ENCODE measurements around the gene RBP5. TPM values are rescaled to one million over a fixed set of nuclear protein-coding genes. Genes with fewer than 3 reads are reported as not detected.

Gene RBP5
- total and polyA plus RNA-seq, 10 of the 15 experiments (the other 5 are each of a cell fraction or from before 2014, with no cell fraction given): 0.11 to 1.1 (median 0.31) TPM; not detected in 4

DNA sequence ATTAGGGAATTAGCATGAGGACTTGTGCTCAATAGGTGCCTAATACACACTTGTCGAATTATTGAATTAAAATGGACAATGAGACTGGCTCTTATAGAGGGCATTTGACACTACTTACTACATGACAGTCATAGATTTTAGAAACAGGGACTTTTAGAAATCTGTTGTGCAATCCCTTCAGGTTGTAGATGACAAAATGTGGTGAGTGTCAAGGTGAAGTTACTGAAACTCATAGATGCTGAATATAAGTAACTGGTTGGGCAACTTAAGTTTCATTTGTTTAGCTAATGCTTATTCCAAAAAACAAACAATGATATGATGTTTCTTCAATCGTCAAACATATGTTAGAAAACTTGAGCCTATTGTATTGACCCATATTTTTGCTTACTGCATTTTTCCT, 47.9 kb upstream of the RBP5 start (continued):
- TF ChIP-seq, protein P1, sequence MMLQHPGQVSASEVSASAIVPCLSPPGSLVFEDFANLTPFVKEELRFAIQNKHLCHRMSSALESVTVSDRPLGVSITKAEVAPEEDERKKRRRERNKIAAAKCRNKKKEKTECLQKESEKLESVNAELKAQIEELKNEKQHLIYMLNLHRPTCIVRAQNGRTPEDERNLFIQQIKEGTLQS (IDR thresholded peaks at IDR 0.05; ENCODE audit: borderline replicate concordance, extremely low read depth, low read depth, low read length): no peak
- no peak for TF ChIP-seq CHD2 (IDR thresholded peaks at IDR 0.05; ENCODE audit: borderline replicate concordance, low read depth, low read length)
- TF ChIP-seq JUND (IDR thresholded peaks at IDR 0.05; ENCODE audit: low read depth, low read length): no peak
- TF ChIP-seq BHLHE40 (IDR thresholded peaks at IDR 0.05; ENCODE audit: borderline replicate concordance in 1 of 2, low read depth in 2 of 2, low read length in 1 of 2): no peak
- no peak for TF ChIP-seq HDAC6 (IDR thresholded peaks at IDR 0.05; ENCODE audit: unreplicated experiment)
- TF ChIP-seq STAT1 (conservative IDR thresholded peaks at IDR 0.05): no peak

DNA sequence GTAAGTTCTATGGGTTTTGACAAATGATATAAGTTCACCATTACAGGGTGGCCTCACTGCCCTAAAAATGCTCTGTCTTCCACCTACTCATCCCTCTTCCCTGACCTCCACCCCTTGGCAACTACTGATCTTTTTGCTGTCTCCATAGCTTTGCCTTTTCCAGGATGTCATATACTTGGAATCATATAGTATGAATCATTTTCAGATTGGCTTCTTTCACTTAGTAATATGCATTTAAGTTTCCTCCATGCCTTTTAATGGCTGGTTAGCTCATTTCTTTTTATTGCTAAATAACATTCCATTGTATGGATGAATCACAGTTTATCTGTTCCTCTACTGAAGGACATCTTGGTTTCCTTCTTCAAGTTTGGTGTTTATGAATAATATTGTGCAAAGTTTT, 46.8 kb upstream of the RBP5 start:
- Histone ChIP-seq H2AFZ (ENCODE audit: control insufficient read depth, low read depth, low read length) (no peak overlapping the region), H3K4me1 (ENCODE audit: control insufficient read depth, insufficient read depth, low read length) (no peaks in the 10 kb centered on the region), H3K27ac (ENCODE audit: control insufficient read depth, insufficient read depth) (no peak overlapping the region), H3K4me3 (no peak overlapping the region), H3K27me3 (replicated peaks in 1 of 2; ENCODE audit: control insufficient read depth in 2 of 2, insufficient read depth in 2 of 2, low read length in 1 of 2) (no peaks in the 10 kb centered on the region), H3K9ac (ENCODE audit: control insufficient read depth, insufficient read depth, low read length) (no peak overlapping the region), H3K9me3 (replicated peaks; ENCODE audit: control insufficient read depth, insufficient read depth, low read length) (peaks cover 2% of the 10 kb centered on the region; the same call in 1 of the 3 replicates), H4K20me1 (ENCODE audit: control insufficient read depth, insufficient read depth) (no peaks in the 10 kb centered on the region), H3K4me2 (ENCODE audit: control insufficient read depth, insufficient read depth) (no peak overlapping the region), H3K36me3 (ENCODE audit: control insufficient read depth in 2 of 2, insufficient read depth in 2 of 2, low read length in 1 of 2) (no peaks in the 10 kb centered on the region), H3K79me2 (ENCODE audit: control insufficient read depth, insufficient read depth, low read length) (no peaks in the 10 kb centered on the region)
- TF ChIP-seq SREBF1 (IDR thresholded peaks at IDR 0.05; ENCODE audit: low read length) (no peak), PML (IDR thresholded peaks at IDR 0.05; ENCODE audit: low read length) (no peak), STAT3 (IDR thresholded peaks at IDR 0.05; ENCODE audit: low read depth, low read length) (no peak), WRNIP1 (IDR thresholded peaks at IDR 0.05; ENCODE audit: borderline replicate concordance, low read depth, low read length) (no peak), YY1 (IDR thresholded peaks at IDR 0.05; ENCODE audit: low read depth, low read length) (no peak), HDAC2 (IDR thresholded peaks at IDR 0.05) (no peak)
- TF ChIP-seq, protein P2, sequence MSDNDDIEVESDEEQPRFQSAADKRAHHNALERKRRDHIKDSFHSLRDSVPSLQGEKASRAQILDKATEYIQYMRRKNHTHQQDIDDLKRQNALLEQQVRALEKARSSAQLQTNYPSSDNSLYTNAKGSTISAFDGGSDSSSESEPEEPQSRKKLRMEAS (IDR thresholded peaks at IDR 0.05; ENCODE audit: low read depth, low read length): no peak
- TF ChIP-seq, protein P3, sequence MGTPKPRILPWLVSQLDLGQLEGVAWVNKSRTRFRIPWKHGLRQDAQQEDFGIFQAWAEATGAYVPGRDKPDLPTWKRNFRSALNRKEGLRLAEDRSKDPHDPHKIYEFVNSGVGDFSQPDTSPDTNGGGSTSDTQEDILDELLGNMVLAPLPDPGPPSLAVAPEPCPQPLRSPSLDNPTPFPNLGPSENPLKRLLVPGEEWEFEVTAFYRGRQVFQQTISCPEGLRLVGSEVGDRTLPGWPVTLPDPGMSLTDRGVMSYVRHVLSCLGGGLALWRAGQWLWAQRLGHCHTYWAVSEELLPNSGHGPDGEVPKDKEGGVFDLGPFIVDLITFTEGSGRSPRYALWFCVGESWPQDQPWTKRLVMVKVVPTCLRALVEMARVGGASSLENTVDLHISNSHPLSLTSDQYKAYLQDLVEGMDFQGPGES (IDR thresholded peaks at IDR 0.05): no peak
- TF ChIP-seq, protein P4, sequence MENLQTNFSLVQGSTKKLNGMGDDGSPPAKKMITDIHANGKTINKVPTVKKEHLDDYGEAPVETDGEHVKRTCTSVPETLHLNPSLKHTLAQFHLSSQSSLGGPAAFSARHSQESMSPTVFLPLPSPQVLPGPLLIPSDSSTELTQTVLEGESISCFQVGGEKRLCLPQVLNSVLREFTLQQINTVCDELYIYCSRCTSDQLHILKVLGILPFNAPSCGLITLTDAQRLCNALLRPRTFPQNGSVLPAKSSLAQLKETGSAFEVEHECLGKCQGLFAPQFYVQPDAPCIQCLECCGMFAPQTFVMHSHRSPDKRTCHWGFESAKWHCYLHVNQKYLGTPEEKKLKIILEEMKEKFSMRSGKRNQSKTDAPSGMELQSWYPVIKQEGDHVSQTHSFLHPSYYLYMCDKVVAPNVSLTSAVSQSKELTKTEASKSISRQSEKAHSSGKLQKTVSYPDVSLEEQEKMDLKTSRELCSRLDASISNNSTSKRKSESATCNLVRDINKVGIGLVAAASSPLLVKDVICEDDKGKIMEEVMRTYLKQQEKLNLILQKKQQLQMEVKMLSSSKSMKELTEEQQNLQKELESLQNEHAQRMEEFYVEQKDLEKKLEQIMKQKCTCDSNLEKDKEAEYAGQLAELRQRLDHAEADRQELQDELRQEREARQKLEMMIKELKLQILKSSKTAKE (IDR thresholded peaks at IDR 0.05; ENCODE audit: low read depth, poor library complexity, severe bottlenecking): no peak
- in situ Hi-C loops (cut with MboI): no loop called here
- ATAC-seq (no peak), DNase-seq (ENCODE audit: low read depth, low spot score) (no peak), FAIRE-seq (no peak)
- no TSS peak for BruUV-seq (replicated peaks)
- SMC1A ChIA-PET (ENCODE audit: uncharacterized antibody, unreplicated experiment): no interaction called here
- RAD21 ChIA-PET (ENCODE audit: unreplicated experiment): no interaction called here
- POLR2A ChIA-PET: no interaction called here
- intact Hi-C loops (cut with micrococcal nuclease; ENCODE audit: unreplicated experiment): no loop called here
- CTCF ChIA-PET: interaction anchor here (0.5 kb wide), 1 partner anchor 874 kb away, joined by 3 read pairs; no protein-coding TSS in a partner anchor
